Smooth muscle cell (in vitro differentiated cells): ENCODE results near the gene WNT11. TPM values are rescaled to one million over a fixed set of nuclear protein-coding genes. Genes with fewer than 3 reads are reported as not detected.

ENCODE experiments used
- DNase-seq: peaks from one replicate; lab custom pipeline; 2025; ENCODE audit not compliant: unreplicated experiment; lab: John Stamatoyannopoulos, UW
- H2AFZ ChIP-seq: fragments of 200-600 bp; sonication (generic); 2 replicates; pipeline ENCODE4 v1.6.0; 2016; ENCODE audit warnings: antibody characterized with exemption, low read depth, mild to moderate bottlenecking
- H3F3A ChIP-seq: fragments of 200-600 bp; sonication (generic); 2 replicates; pipeline ENCODE4 v1.6.0; 2017; ENCODE audit warnings: antibody characterized with exemption, low read depth
- H3K27ac ChIP-seq: fragments of 200-600 bp; sonication (generic); 2 replicates; pipeline ENCODE4 v1.5.1; 2016; ENCODE audit warnings: low read depth, mild to moderate bottlenecking
- H3K27me3 ChIP-seq: fragments of 200-600 bp; sonication (generic); 2 replicates; pipeline ENCODE4 v1.6.1; 2016; ENCODE audit warnings: low read depth, mild to moderate bottlenecking
- H3K36me3 ChIP-seq: fragments of 200-600 bp; sonication (generic); 2 replicates; pipeline ENCODE4 v1.5.1; 2016; ENCODE audit warnings: low read depth
- H3K4me1 ChIP-seq: fragments of 200-600 bp; sonication (generic); 2 replicates; pipeline ENCODE4 v1.5.1; 2016; ENCODE audit warnings: low read depth
- H3K4me2 ChIP-seq: fragments of 200-600 bp; sonication (generic); 2 replicates; pipeline ENCODE4 v1.6.0; 2016; ENCODE audit warnings: mild to moderate bottlenecking
- H3K4me3 ChIP-seq: fragments of 200-600 bp; sonication (generic); 2 replicates; pipeline ENCODE4 v1.5.1; 2016; ENCODE audit warnings: mild to moderate bottlenecking
- H3K79me2 ChIP-seq: fragments of 200-600 bp; sonication (generic); 2 replicates; pipeline ENCODE4 v1.6.0; 2016; ENCODE audit warnings: low read depth, mild to moderate bottlenecking
- H3K9ac ChIP-seq: fragments of 200-600 bp; sonication (generic); 2 replicates; pipeline ENCODE4 v1.6.0; 2016; ENCODE audit warnings: low read depth
- H3K9me3 ChIP-seq: fragments of 200-600 bp; sonication (generic); replicated peaks from 2 replicates; pipeline ENCODE4 v1.5.1; 2016; ENCODE audit warnings: low read depth
- H4K20me1 ChIP-seq: fragments of 200-600 bp; sonication (generic); 2 replicates; pipeline ENCODE4 v1.6.0; 2016; ENCODE audit warnings: low read depth
- CTCF ChIP-seq: fragments of 200-600 bp; sonication (generic); IDR thresholded peaks from 2 replicates; pipeline ENCODE4 v1.5.1; 2017; ENCODE audit warnings: borderline replicate concordance, mild to moderate bottlenecking, antibody characterized with exemption; ENCODE audit not compliant: insufficient read depth, poor library complexity, severe bottlenecking
- whole genome bisulfite sequencing: methylation state at CpG from one replicate; pipeline ENCODE4 v1.1.7; 2016; ENCODE audit warnings: low lambda C conversion rate; 5-methylcytosine and 5-hydroxymethylcytosine counted together
- polyA plus RNA-seq: library from polyadenylated mRNA; unstranded; fragments of >200 nt; fragmentation: Nextera tagmentation; extraction: Ambion mirVana; gene quantifications from 2 replicates; pipeline ENCODE4 v1.2.1, GENCODE V29; 2016
- total RNA-seq: library from RNA; depleted of rRNA; stranded (reverse); fragments of >200 nt; gene quantifications from 2 replicates; pipeline ENCODE4 v1.2.3, GENCODE V29; 2014

WNT11 gene
- total and polyA plus RNA-seq, 2 experiments from 2014 or later = 12.1 to 13.5 TPM

GRCh38 chr11:76224461-76225121 lies 18.3 kb upstream of the WNT11 start:
- Histone ChIP-seq H4K20me1 (no peaks in the 10 kb centered on the region), H3K9ac (no peak overlapping the region), H3K27me3 (no peaks in the 10 kb centered on the region), H3K79me2 (no peaks in the 10 kb centered on the region), H3K36me3 (no peaks in the 10 kb centered on the region), H2AFZ (no peak overlapping the region), H3K4me1 (no peaks in the 10 kb centered on the region), H3K4me3 (no peak overlapping the region), H3K27ac (no peak overlapping the region), H3K9me3 (no peaks in the 10 kb centered on the region), H3K4me2 (no peak overlapping the region), H3F3A (no peaks in the 10 kb centered on the region)
- no peak for TF ChIP-seq CTCF
- 87% methylated on average over 10 of the region's 10 CpGs for WGBS
- DNase-seq = no peak

- 90% methylated on average over 3 of the region's 3 CpGs for WGBS
- TF ChIP-seq CTCF = no peak
These were observed 15.1 kb upstream of the WNT11 start for GRCh38 chr11:76221365-76221764.

GRCh38 chr11:76219243-76219642 lies 12.9 kb upstream of the WNT11 start:
- Histone ChIP-seq H3F3A (no peaks in the 10 kb centered on the region), H3K9ac (no peak overlapping the region), H3K4me3 (no peak overlapping the region), H3K79me2 (no peaks in the 10 kb centered on the region), H2AFZ (no peak overlapping the region), H3K4me1 (no peaks in the 10 kb centered on the region), H3K4me2 (no peak overlapping the region), H3K36me3 (no peaks in the 10 kb centered on the region), H3K27ac (no peak overlapping the region), H4K20me1 (no peaks in the 10 kb centered on the region), H3K27me3 (no peaks in the 10 kb centered on the region), H3K9me3 (no peaks in the 10 kb centered on the region)
- TF ChIP-seq CTCF = no peak
- WGBS = 87% methylated on average over 3 of the region's 3 CpGs
- DNase-seq = no peak

More at GRCh38 chr11:76221365-76221764, 15.1 kb upstream of the WNT11 start:
- H3K4me3 ChIP-seq = no peak overlapping the region
- H3K27me3 ChIP-seq = no peaks in the 10 kb centered on the region
- H3K4me1 ChIP-seq = no peaks in the 10 kb centered on the region
- H3F3A ChIP-seq = no peaks in the 10 kb centered on the region
- no peaks in the 10 kb centered on the region for H3K9me3 ChIP-seq
- no peak for DNase-seq
- no peak overlapping the region for H2AFZ ChIP-seq
- no peaks in the 10 kb centered on the region for H3K36me3 ChIP-seq
- no peaks in the 10 kb centered on the region for H3K79me2 ChIP-seq
- H4K20me1 ChIP-seq = no peaks in the 10 kb centered on the region
- H3K9ac ChIP-seq = no peak overlapping the region
- no peak overlapping the region for H3K4me2 ChIP-seq
- no peak overlapping the region for H3K27ac ChIP-seq

- no peak for TF ChIP-seq CTCF
- Histone ChIP-seq H2AFZ (no peak overlapping the region), H3K4me3 (no peak overlapping the region), H3K27me3 (peaks cover under 1% of the 10 kb centered on the region), H3K4me2 (no peak overlapping the region), H3K9me3 (no peaks in the 10 kb centered on the region), H4K20me1 (no peaks in the 10 kb centered on the region), H3K79me2 (no peaks in the 10 kb centered on the region), H3F3A (no peaks in the 10 kb centered on the region), H3K4me1 (no peaks in the 10 kb centered on the region), H3K9ac (no peak overlapping the region), H3K36me3 (no peaks in the 10 kb centered on the region), H3K27ac (no peak overlapping the region)
- DNase-seq = no peak
- WGBS = 74% methylated on average over 9 of the region's 9 CpGs
These were observed 12.3 kb upstream of the WNT11 start for GRCh38 chr11:76218449-76219178.
